A673 (cell line): ENCODE results near the gene FNDC11. TPM values are rescaled to one million over a fixed set of nuclear protein-coding genes. Genes with fewer than 3 reads are reported as not detected.

Source experiments
- BruUV-seq: library from RNA; stranded (reverse); fragments of 400-500 nt; replicated peaks from 2 replicates; lab custom pipeline; 2021; lab: Mats Ljungman, UMichigan
- CTCF ChIA-PET: fragments of 300-600 bp; sonication (Branson Sonifier 250); formaldehyde crosslinking; loops from one replicate; lab custom pipeline; 2022; ENCODE audit warnings: antibody characterized with exemption; lab: Charles Lee
- POLR2A ChIA-PET: fragments of 300-600 bp; sonication (Branson Sonifier 250); formaldehyde crosslinking; loops from one replicate; lab custom pipeline; 2022; ENCODE audit warnings: antibody characterized with exemption; ENCODE audit not compliant: low non-redundant PET; lab: Charles Lee
- DNase-seq: peaks from one replicate; pipeline ENCODE4 v3.0.0-alpha.2; 2015; ENCODE audit warnings: low spot score
- H3K27ac ChIP-seq: fragments of 200-600 bp; sonication (generic); 2 replicates; pipeline ENCODE4 v1.5.1; 2016; ENCODE audit warnings: mixed run types, low read depth, mild to moderate bottlenecking, mixed read lengths, antibody characterized with exemption, low read length; ENCODE audit not compliant: poor library complexity, severe bottlenecking
- H3K27me3 ChIP-seq: fragments of 200-600 bp; sonication (generic); replicated peaks from 2 replicates; pipeline ENCODE4 v1.6.1; 2017; ENCODE audit warnings: mixed run types, low read depth, mild to moderate bottlenecking, mixed read lengths, antibody characterized with exemption, low read length; ENCODE audit not compliant: insufficient read depth, poor library complexity
- H3K36me3 ChIP-seq: fragments of 200-600 bp; sonication (generic); 2 replicates; pipeline ENCODE4 v1.6.1; 2016; ENCODE audit warnings: mixed run types, mild to moderate bottlenecking, mixed read lengths, antibody characterized with exemption, low read length; ENCODE audit not compliant: insufficient read depth, poor library complexity, severe bottlenecking
- H3K4me1 ChIP-seq: fragments of 200-600 bp; sonication (generic); 2 replicates; pipeline ENCODE4 v1.6.1; 2017; ENCODE audit warnings: mixed run types, mild to moderate bottlenecking, mixed read lengths, antibody characterized with exemption, low read length; ENCODE audit not compliant: insufficient read depth, poor library complexity, severe bottlenecking
- H3K4me3 ChIP-seq: fragments of 200-600 bp; sonication (generic); 2 replicates; pipeline ENCODE4 v1.5.1; 2016; ENCODE audit warnings: low read depth, mixed run types, mild to moderate bottlenecking, mixed read lengths, low read length; ENCODE audit not compliant: poor library complexity, severe bottlenecking
- H3K9me3 ChIP-seq: fragments of 200-600 bp; sonication (generic); 2 replicates; pipeline ENCODE4 v1.6.1; 2016; ENCODE audit warnings: mixed run types, low read depth, mild to moderate bottlenecking, mixed read lengths, antibody characterized with exemption, low read length; ENCODE audit not compliant: poor library complexity, severe bottlenecking
- CTCF ChIP-seq: fragments of 300-800, 200-600 bp; sonication (generic); conservative IDR thresholded peaks from 2 replicates; pipeline ENCODE4 v1.5.1; 2017; ENCODE audit warnings: low read depth, mild to moderate bottlenecking, antibody characterized with exemption, low read length, moderate library complexity, mixed read lengths
- EZH2 ChIP-seq: fragments of 200-600 bp; sonication (generic); IDR thresholded peaks from 2 replicates; pipeline ENCODE4 v1.6.1; 2017; ENCODE audit warnings: borderline replicate concordance, low read depth, mild to moderate bottlenecking, mixed read lengths, antibody characterized with exemption, low read length; ENCODE audit not compliant: poor library complexity, severe bottlenecking
- intact Hi-C: fragments of 100-400 bp; cut with micrococcal nuclease; formaldehyde crosslinking; loops from one replicate; pipeline ENCODE4 v1.10.0; 2022; ENCODE audit not compliant: unreplicated experiment
- total RNA-seq: library from RNA; stranded (reverse); gene quantifications from 2 replicates; pipeline ENCODE4 v1.2.3, GENCODE V29; 2021

The FNDC11 gene
- total RNA-seq, 1 experiment from 2014 or later, result 0.21 TPM

GRCh38 chr20:63531686-63532448 lies 22.1 kb upstream of the FNDC11 start:
- BruUV-seq, result no TSS peak
- intact Hi-C loops, result no loop called here
- ChIA-PET POLR2A (no interaction called here), CTCF (no interaction called here)
- no peaks in the 10 kb centered on the region for H3K4me1 ChIP-seq
- H3K27ac ChIP-seq, result no peak overlapping the region
- peaks cover 13% of the 10 kb centered on the region for H3K27me3 ChIP-seq
- DNase-seq, result no peak
- TF ChIP-seq EZH2 (no peak), CTCF (no peak)
- no peak overlapping the region for H3K4me3 ChIP-seq
- H3K9me3 ChIP-seq, result no peaks in the 10 kb centered on the region
- H3K36me3 ChIP-seq, result no peaks in the 10 kb centered on the region

GRCh38 chr20:63532449-63532971 lies 21.4 kb upstream of the FNDC11 start:
- no peaks in the 10 kb centered on the region for H3K9me3 ChIP-seq
- BruUV-seq, result no TSS peak
- intact Hi-C loops, result no loop called here

GRCh38 chr20:63533388-63533787 lies 20.6 kb upstream of the FNDC11 start:
- no peak overlapping the region for H3K4me3 ChIP-seq
- intact Hi-C loops, result no loop called here
- no peak for TF ChIP-seq CTCF
- TF ChIP-seq EZH2, result no peak
- H3K4me1 ChIP-seq, result peaks cover 5% of the 10 kb centered on the region
- H3K36me3 ChIP-seq, result no peaks in the 10 kb centered on the region
- ChIA-PET CTCF (no interaction called here), POLR2A (no interaction called here)
- BruUV-seq, result no TSS peak
- H3K27me3 ChIP-seq, result no peaks in the 10 kb centered on the region
- DNase-seq, result no peak
- H3K27ac ChIP-seq, result no peak overlapping the region
- H3K9me3 ChIP-seq, result no peaks in the 10 kb centered on the region

More at GRCh38 chr20:63532449-63532971, 21.4 kb upstream of the FNDC11 start:
- no peaks in the 10 kb centered on the region for H3K36me3 ChIP-seq
- ChIA-PET POLR2A (no interaction called here), CTCF (no interaction called here)
- H3K4me3 ChIP-seq, result no peak overlapping the region
- TF ChIP-seq CTCF, result no peak
- peaks cover 8% of the 10 kb centered on the region for H3K27me3 ChIP-seq
- no peak for DNase-seq
- H3K27ac ChIP-seq, result no peak overlapping the region
- peaks cover 2% of the 10 kb centered on the region for H3K4me1 ChIP-seq
